Fibroblast of lung (primary cell): ENCODE results near the gene GARIN5B. TPM values are rescaled to one million over a fixed set of nuclear protein-coding genes. Genes with fewer than 3 reads are reported as not detected.

Experiments used
- DNase-seq, 2 donors: peaks; one replicate each; pipeline versions ENCODE4 v3.0.0 to v3.0.0-alpha.2; 2010; ENCODE audit warnings: low read depth in 2 of 2
- H2AFZ ChIP-seq: 2 replicates; pipeline ENCODE4 v1.5.1; 2012; ENCODE audit warnings: low read length, control low read depth, inconsistent platforms
- H3K27ac ChIP-seq: 2 replicates; pipeline ENCODE4 v1.5.1; 2011; ENCODE audit warnings: low read length, control low read depth; ENCODE audit not compliant: insufficient read depth
- H3K27me3 ChIP-seq: 2 replicates; pipeline ENCODE4 v1.5.1; 2011; ENCODE audit warnings: mild to moderate bottlenecking, low read length; ENCODE audit not compliant: control insufficient read depth, insufficient read depth
- H3K36me3 ChIP-seq: 2 replicates; pipeline ENCODE4 v1.5.1; 2011; ENCODE audit warnings: low read length; ENCODE audit not compliant: control insufficient read depth, insufficient read depth
- H3K4me1 ChIP-seq: 2 replicates; pipeline ENCODE4 v1.5.1; 2011; ENCODE audit warnings: low read length; ENCODE audit not compliant: control insufficient read depth, insufficient read depth; ENCODE audit errors: extremely low read depth
- H3K4me2 ChIP-seq: 2 replicates; pipeline ENCODE4 v1.5.1; 2011; ENCODE audit warnings: low read length, control low read depth; ENCODE audit not compliant: insufficient read depth; ENCODE audit errors: extremely low read depth
- H3K4me3 ChIP-seq, 4 experiments: fragments of 200-600 bp in 1 of 4; sonication (generic) in 1 of 4; replicated peaks in 1 of 4; 2 replicates each; pipeline ENCODE4 v1.5.1; 2011 to 2016; ENCODE audit warnings: low read length in 4 of 4, low read depth in 3 of 4, mild to moderate bottlenecking in 3 of 4, control low read depth in 2 of 4, inconsistent platforms in 1 of 4, mixed read lengths in 1 of 4; ENCODE audit not compliant: insufficient read depth in 1 of 4; ENCODE audit errors: control extremely low read depth in 1 of 4
- H3K79me2 ChIP-seq: 2 replicates; pipeline ENCODE4 v1.5.1; 2012; ENCODE audit warnings: mild to moderate bottlenecking, low read length, inconsistent platforms; ENCODE audit not compliant: control insufficient read depth, insufficient read depth
- H3K9ac ChIP-seq: 2 replicates; pipeline ENCODE4 v1.5.1; 2011; ENCODE audit warnings: mild to moderate bottlenecking, low read length, control low read depth; ENCODE audit not compliant: insufficient read depth
- H3K9me3 ChIP-seq: 2 replicates; pipeline ENCODE4 v1.5.1; 2012; ENCODE audit warnings: low read depth, low read length; ENCODE audit not compliant: control insufficient read depth, insufficient read depth
- H4K20me1 ChIP-seq: 2 replicates; pipeline ENCODE4 v1.5.1; 2011; ENCODE audit warnings: low read length; ENCODE audit not compliant: control insufficient read depth, insufficient read depth; ENCODE audit errors: extremely low read depth
- CTCF ChIP-seq, 2 donors: IDR thresholded peaks in 1 of 2; conservative IDR thresholded peaks in 1 of 2; 1 replicate in 1 of 2; 2 replicates in 1 of 2; pipeline ENCODE4 v1.5.1; 2011 to 2012; ENCODE audit warnings: low read length in 2 of 2, control low read depth in 1 of 2, inconsistent platforms in 1 of 2, low read depth in 1 of 2, mild to moderate bottlenecking in 1 of 2
- EZH2 ChIP-seq: IDR thresholded peaks from 2 replicates; pipeline ENCODE4 v1.5.1; 2012; ENCODE audit warnings: low read length, control low read depth, mild to moderate bottlenecking; ENCODE audit errors: missing control alignments
- polyA plus RNA-seq, 2 donors: library from polyadenylated mRNA; depleted of rRNA in 1 of 2; stranded (reverse) in 1 of 2; unstranded in 1 of 2; fragments of >200 nt; gene quantifications; 2 replicates each; pipeline ENCODE4 v1.2.1, GENCODE V29; 2011 to 2012; ENCODE audit warnings: missing spikeins in 1 of 2
- total RNA-seq: library from RNA; depleted of rRNA; stranded (reverse); fragments of >200 nt; gene quantifications from 2 replicates; pipeline ENCODE4 v1.2.1, GENCODE V29; 2014

The GARIN5B gene
- total and polyA plus RNA-seq, 2 donors (not counting 1 experiment from before 2014, with no cell fraction given) = not detected

- TF ChIP-seq CTCF (conservative IDR thresholded peaks at IDR 0.05 in 1 of 2, IDR thresholded peaks at IDR 0.05 in 1 of 2; ENCODE audit: low read depth in 1 of 2, low read length in 2 of 2) (no peak), EZH2 (no peak)
Observed at GRCh38 chr19:55392820-55393761, 30.0 kb upstream of the GARIN5B start.

GRCh38 chr19:55391702-55392615 lies 28.9 kb upstream of the GARIN5B start:
- peaks cover 29% of the 10 kb centered on the region for H3K36me3 ChIP-seq
- H3K27ac ChIP-seq = no peak overlapping the region
- no peak for TF ChIP-seq EZH2
- no peak for TF ChIP-seq CTCF (conservative IDR thresholded peaks at IDR 0.05 in 1 of 2, IDR thresholded peaks at IDR 0.05 in 1 of 2; ENCODE audit: low read depth in 1 of 2, low read length in 2 of 2)
- H3K27me3 ChIP-seq = no peaks in the 10 kb centered on the region
- no peak overlapping the region for H3K4me2 ChIP-seq
- peak in 1 of 2 donors; percentile 32 for DNase-seq
- peaks cover 18% of the 10 kb centered on the region for H3K4me1 ChIP-seq
- H2AFZ ChIP-seq = no peak overlapping the region
- H3K79me2 ChIP-seq = peaks cover 33% of the 10 kb centered on the region
- H4K20me1 ChIP-seq = peaks cover 3% of the 10 kb centered on the region
- no peak overlapping the region for H3K9ac ChIP-seq
- no peak overlapping the region for H3K4me3 ChIP-seq
- H3K9me3 ChIP-seq = no peaks in the 10 kb centered on the region

More at GRCh38 chr19:55392820-55393761, 30.0 kb upstream of the GARIN5B start:
- Histone ChIP-seq H3K27me3 (no peaks in the 10 kb centered on the region), H4K20me1 (no peaks in the 10 kb centered on the region), H3K79me2 (peaks cover 22% of the 10 kb centered on the region), H3K4me2 (no peak overlapping the region), H3K27ac (no peak overlapping the region), H3K9me3 (no peaks in the 10 kb centered on the region), H3K4me1 (peaks cover 8% of the 10 kb centered on the region), H3K36me3 (peaks cover 18% of the 10 kb centered on the region), H3K4me3 (no peak overlapping the region), H3K9ac (no peak overlapping the region), H2AFZ (no peak overlapping the region)
- DNase-seq = no peak

- H3K9me3 ChIP-seq = no peaks in the 10 kb centered on the region
- no peak overlapping the region for H3K4me3 ChIP-seq
- no peak for TF ChIP-seq CTCF (conservative IDR thresholded peaks at IDR 0.05 in 1 of 2, IDR thresholded peaks at IDR 0.05 in 1 of 2; ENCODE audit: low read depth in 1 of 2, low read length in 2 of 2)
- no peak for TF ChIP-seq EZH2
- no peaks in the 10 kb centered on the region for H3K27me3 ChIP-seq
- peaks cover 41% of the 10 kb centered on the region for H3K79me2 ChIP-seq
- H3K27ac ChIP-seq = no peak overlapping the region
- H3K9ac ChIP-seq = no peak overlapping the region
- H3K36me3 ChIP-seq = peaks cover 29% of the 10 kb centered on the region
- no peak overlapping the region for H3K4me2 ChIP-seq
- no peak overlapping the region for H2AFZ ChIP-seq
- H3K4me1 ChIP-seq = peaks cover 18% of the 10 kb centered on the region
- peaks cover 3% of the 10 kb centered on the region for H4K20me1 ChIP-seq
- no peak for DNase-seq
Observed at GRCh38 chr19:55391191-55391670, 28.2 kb upstream of the GARIN5B start.
